Mammary epithelial cell (primary cell): ENCODE data around the gene ADAM8.

Experiments used
- CTCF ChIP-seq, 2 donors: IDR thresholded peaks in 1 of 2; conservative IDR thresholded peaks in 1 of 2; 2 replicates each; pipeline ENCODE4 v1.5.1; 2011 to 2012; ENCODE audit warnings: inconsistent platforms in 2 of 2, low read length in 2 of 2, mild to moderate bottlenecking in 2 of 2, control low read depth in 1 of 2, low read depth in 1 of 2; ENCODE audit not compliant: insufficient read depth in 1 of 2; ENCODE audit errors: extremely low read depth in 1 of 2
- EZH2 ChIP-seq: IDR thresholded peaks from 2 replicates; pipeline ENCODE4 v1.6.1; 2012; ENCODE audit warnings: low read length, inconsistent platforms, borderline replicate concordance

- TF ChIP-seq CTCF (conservative IDR thresholded peaks at IDR 0.05 in 1 of 2, IDR thresholded peaks at IDR 0.05 in 1 of 2; ENCODE audit: extremely low read depth in 1 of 2, insufficient read depth in 1 of 2, low read depth in 1 of 2, low read length in 2 of 2), result no peak
- no peak for TF ChIP-seq EZH2
Observed at GRCh38 chr10:133212853-133213494, 63.7 kb downstream of the ADAM8 start.
